Measurements from ENCODE around the gene LMAN1.

LMAN1 gene

GRCh38 chr18:59381949-59382348 is 22.9 kb upstream of the LMAN1 start:
- no peak for TF ChIP-seq POLR2AphosphoS5 (IDR thresholded peaks at IDR 0.05; ENCODE audit: low read depth, low read length)
- TF ChIP-seq FOXP2 (optimal IDR thresholded peaks at IDR 0.05; ENCODE audit: borderline replicate concordance, extremely low read depth, extremely low read length, insufficient read depth), result no peak
- no peak for TF ChIP-seq SIN3A (IDR thresholded peaks at IDR 0.05; ENCODE audit: borderline replicate concordance, insufficient read depth, low read length)
- TF ChIP-seq TAF1 (IDR thresholded peaks at IDR 0.05; ENCODE audit: borderline replicate concordance, insufficient read depth, low read length), result no peak
- TF ChIP-seq, protein P1, sequence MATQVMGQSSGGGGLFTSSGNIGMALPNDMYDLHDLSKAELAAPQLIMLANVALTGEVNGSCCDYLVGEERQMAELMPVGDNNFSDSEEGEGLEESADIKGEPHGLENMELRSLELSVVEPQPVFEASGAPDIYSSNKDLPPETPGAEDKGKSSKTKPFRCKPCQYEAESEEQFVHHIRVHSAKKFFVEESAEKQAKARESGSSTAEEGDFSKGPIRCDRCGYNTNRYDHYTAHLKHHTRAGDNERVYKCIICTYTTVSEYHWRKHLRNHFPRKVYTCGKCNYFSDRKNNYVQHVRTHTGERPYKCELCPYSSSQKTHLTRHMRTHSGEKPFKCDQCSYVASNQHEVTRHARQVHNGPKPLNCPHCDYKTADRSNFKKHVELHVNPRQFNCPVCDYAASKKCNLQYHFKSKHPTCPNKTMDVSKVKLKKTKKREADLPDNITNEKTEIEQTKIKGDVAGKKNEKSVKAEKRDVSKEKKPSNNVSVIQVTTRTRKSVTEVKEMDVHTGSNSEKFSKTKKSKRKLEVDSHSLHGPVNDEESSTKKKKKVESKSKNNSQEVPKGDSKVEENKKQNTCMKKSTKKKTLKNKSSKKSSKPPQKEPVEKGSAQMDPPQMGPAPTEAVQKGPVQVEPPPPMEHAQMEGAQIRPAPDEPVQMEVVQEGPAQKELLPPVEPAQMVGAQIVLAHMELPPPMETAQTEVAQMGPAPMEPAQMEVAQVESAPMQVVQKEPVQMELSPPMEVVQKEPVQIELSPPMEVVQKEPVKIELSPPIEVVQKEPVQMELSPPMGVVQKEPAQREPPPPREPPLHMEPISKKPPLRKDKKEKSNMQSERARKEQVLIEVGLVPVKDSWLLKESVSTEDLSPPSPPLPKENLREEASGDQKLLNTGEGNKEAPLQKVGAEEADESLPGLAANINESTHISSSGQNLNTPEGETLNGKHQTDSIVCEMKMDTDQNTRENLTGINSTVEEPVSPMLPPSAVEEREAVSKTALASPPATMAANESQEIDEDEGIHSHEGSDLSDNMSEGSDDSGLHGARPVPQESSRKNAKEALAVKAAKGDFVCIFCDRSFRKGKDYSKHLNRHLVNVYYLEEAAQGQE (IDR thresholded peaks at IDR 0.05; ENCODE audit: insufficient read depth in 1 of 2, low read depth in 2 of 2, low read length in 2 of 2), result no peak

DNA sequence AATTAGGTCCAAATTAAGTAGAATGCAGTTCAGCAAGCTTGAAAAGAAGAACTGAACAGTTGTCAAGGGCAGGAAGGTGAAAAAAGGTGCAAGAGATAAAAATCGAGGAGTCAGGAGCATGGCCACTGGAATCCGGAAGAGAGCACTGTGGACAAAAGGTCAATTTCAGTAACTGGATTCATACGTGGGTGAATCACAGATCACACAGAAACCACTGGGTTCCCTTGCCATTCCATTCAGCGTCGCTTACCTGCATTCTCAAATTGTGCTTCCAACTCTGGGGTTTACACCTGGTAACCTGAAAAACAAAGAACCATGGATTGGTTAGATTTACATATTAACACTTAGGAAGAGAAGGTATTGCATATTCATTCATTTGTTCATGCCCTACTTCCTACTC is 21.6 kb upstream of the LMAN1 start:
- TF ChIP-seq FOXP2 (optimal IDR thresholded peaks at IDR 0.05; ENCODE audit: borderline replicate concordance, extremely low read depth, extremely low read length, insufficient read depth), result no peak
- TF ChIP-seq, protein P1 (IDR thresholded peaks at IDR 0.05; ENCODE audit: insufficient read depth in 1 of 2, low read depth in 2 of 2, low read length in 2 of 2), result no peak
- TF ChIP-seq TAF1 (IDR thresholded peaks at IDR 0.05; ENCODE audit: borderline replicate concordance, insufficient read depth, low read length), result no peak
- no peak for TF ChIP-seq POLR2AphosphoS5 (IDR thresholded peaks at IDR 0.05; ENCODE audit: low read depth, low read length)
- TF ChIP-seq SIN3A (IDR thresholded peaks at IDR 0.05; ENCODE audit: borderline replicate concordance, insufficient read depth, low read length), result no peak

DNA sequence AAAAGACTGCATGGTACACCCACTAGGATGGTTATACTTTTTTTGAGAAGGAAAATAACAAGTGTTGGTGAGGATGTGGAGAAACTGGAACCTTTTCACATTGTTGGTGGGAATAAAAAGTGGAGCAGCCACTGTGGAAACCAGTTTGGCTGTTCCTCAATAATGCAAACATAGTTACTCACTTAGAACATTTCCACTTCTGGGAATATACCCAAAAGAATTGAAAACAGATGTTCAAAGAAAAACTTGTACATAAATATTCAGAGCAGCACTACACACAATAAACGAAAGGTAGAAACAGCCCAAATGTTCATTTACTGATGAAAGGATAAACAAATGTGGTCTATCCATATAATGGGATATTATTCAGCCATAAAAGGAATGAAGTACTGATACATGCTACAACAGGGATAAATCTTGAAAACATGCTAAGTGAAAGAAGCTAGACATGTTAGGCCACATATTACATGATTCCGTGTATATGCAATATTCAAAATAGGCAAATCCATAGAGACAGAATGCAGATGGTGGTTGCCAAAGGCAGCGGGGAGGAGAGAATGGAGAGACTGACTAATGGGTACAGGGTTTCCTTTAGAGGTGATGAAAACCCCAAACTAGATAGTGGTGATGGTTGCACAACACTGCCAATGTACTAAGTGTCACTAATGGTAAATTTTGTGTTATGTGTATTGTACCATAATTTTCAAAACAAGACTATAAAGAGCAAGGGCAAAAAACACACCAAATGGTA is 20.9 kb upstream of the LMAN1 start:
- TF ChIP-seq POLR2AphosphoS5 (IDR thresholded peaks at IDR 0.05; ENCODE audit: low read depth, low read length) (no peak), SIN3A (IDR thresholded peaks at IDR 0.05; ENCODE audit: borderline replicate concordance, insufficient read depth, low read length) (no peak), TAF1 (IDR thresholded peaks at IDR 0.05; ENCODE audit: borderline replicate concordance, insufficient read depth, low read length) (no peak), FOXP2 (optimal IDR thresholded peaks at IDR 0.05; ENCODE audit: borderline replicate concordance, extremely low read depth, extremely low read length, insufficient read depth) (no peak)
- TF ChIP-seq, protein P1 (IDR thresholded peaks at IDR 0.05; ENCODE audit: insufficient read depth in 1 of 2, low read depth in 2 of 2, low read length in 2 of 2), result no peak

DNA sequence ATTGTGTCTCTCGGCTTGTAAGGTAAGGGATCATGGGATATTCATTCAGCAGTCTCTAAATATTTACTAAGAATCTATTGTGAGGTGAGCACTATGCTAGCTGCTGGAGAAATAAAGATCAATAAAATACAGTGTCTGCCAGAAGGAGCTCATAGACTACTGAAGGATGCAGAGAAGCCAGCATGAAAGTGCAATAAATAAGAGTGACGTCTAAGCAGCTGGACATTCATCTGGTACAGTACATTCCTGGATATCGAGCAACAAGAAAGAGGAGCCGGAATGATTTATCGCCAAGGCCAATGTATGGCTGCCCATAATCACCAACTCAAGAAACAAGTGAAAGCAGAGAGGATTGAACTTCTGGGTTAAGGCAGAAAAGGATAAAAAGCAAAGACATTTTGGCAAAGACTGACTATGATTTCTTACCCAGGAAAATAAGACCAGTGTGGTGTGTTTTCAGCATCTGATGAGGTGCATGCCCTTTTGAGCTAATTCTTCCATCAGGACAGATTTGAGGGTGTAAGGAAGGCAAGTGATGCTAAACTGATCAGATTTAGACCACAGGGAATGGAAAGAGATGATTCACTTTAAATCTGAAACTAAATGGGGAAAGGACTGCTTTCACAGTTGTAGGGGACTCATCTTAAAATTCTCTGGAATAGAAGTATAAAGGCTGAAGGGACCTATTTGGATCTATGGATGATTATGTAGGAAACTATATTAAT is 18.7 kb upstream of the LMAN1 start:
- TF ChIP-seq TAF1 (IDR thresholded peaks at IDR 0.05; ENCODE audit: borderline replicate concordance, insufficient read depth, low read length) (no peak), FOXP2 (optimal IDR thresholded peaks at IDR 0.05; ENCODE audit: borderline replicate concordance, extremely low read depth, extremely low read length, insufficient read depth) (no peak), SIN3A (IDR thresholded peaks at IDR 0.05; ENCODE audit: borderline replicate concordance, insufficient read depth, low read length) (no peak), POLR2AphosphoS5 (IDR thresholded peaks at IDR 0.05; ENCODE audit: low read depth, low read length) (no peak)
- TF ChIP-seq, protein P1 (IDR thresholded peaks at IDR 0.05; ENCODE audit: insufficient read depth in 1 of 2, low read depth in 2 of 2, low read length in 2 of 2), result no peak

Measured in PFSK-1 (cell line).